Calu3 (cell line): ENCODE data around the gene TBC1D14. TPM values are rescaled to one million over a fixed set of nuclear protein-coding genes. Genes with fewer than 3 reads are reported as not detected.

Experiments used
- BruUV-seq: library from RNA; stranded (reverse); fragments of 400-500 nt; replicated peaks from 2 replicates; lab custom pipeline; 2021; lab: Mats Ljungman, UMichigan
- CTCF ChIA-PET: fragments of 300-600 bp; sonication (Branson Sonifier 250); formaldehyde crosslinking; loops from one replicate; lab custom pipeline; 2022; ENCODE audit warnings: antibody characterized with exemption; lab: Charles Lee
- DNase-seq: peaks from one replicate; pipeline ENCODE4 v3.0.0; 2022
- H3K27ac Mint-ChIP-seq: one replicate; pipeline ENCODE4 v1.8.0; 2022; ENCODE audit warnings: mixed read lengths; ENCODE audit not compliant: unreplicated experiment
- H3K27me3 Mint-ChIP-seq: one replicate; pipeline ENCODE4 v1.8.0; 2022; ENCODE audit warnings: mixed read lengths; ENCODE audit not compliant: unreplicated experiment
- H3K36me3 Mint-ChIP-seq: one replicate; pipeline ENCODE4 v1.8.0; 2022; ENCODE audit warnings: mild to moderate bottlenecking, moderate library complexity, mixed read lengths; ENCODE audit not compliant: insufficient read depth, unreplicated experiment
- H3K4me1 Mint-ChIP-seq: one replicate; pipeline ENCODE4 v1.8.0; 2022; ENCODE audit warnings: mild to moderate bottlenecking, low read depth, mixed read lengths; ENCODE audit not compliant: unreplicated experiment
- H3K4me3 Mint-ChIP-seq: one replicate; pipeline ENCODE4 v1.8.0; 2022; ENCODE audit warnings: mild to moderate bottlenecking, low read depth, moderate library complexity, mixed read lengths; ENCODE audit not compliant: unreplicated experiment
- H3K9me3 Mint-ChIP-seq: one replicate; pipeline ENCODE4 v1.8.0; 2022; ENCODE audit warnings: low read depth, mixed read lengths; ENCODE audit not compliant: unreplicated experiment
- CTCF ChIP-seq: fragments of 200-600 bp; IDR thresholded peaks from one replicate; pipeline ENCODE4 v1.8.0; 2022; ENCODE audit warnings: antibody characterized with exemption; ENCODE audit not compliant: unreplicated experiment
- intact Hi-C: fragments of 100-400 bp; cut with micrococcal nuclease; formaldehyde crosslinking; loops from one replicate; pipeline ENCODE4 v1.10.0; 2022; ENCODE audit not compliant: unreplicated experiment
- total RNA-seq: library from RNA; stranded (reverse); gene quantifications from 2 replicates; pipeline ENCODE4 v1.2.3, GENCODE V29; 2022

The TBC1D14 gene
- total RNA-seq, 1 experiment from 2014 or later: 26.4 TPM

- H3K27ac Mint-ChIP-seq: no peak overlapping the region
- CTCF ChIA-PET: interaction anchor here (0.6 to 2.1 kb wide), 6 partner anchors 13 to 198 kb away, joined by 3 to 20 read pairs (median 3); no protein-coding TSS in a partner anchor
- H3K27me3 Mint-ChIP-seq: no peaks in the 10 kb centered on the region
- intact Hi-C loops: no loop called here
- no peak for TF ChIP-seq CTCF
- no peaks in the 10 kb centered on the region for H3K4me1 Mint-ChIP-seq
- no peak overlapping the region for H3K4me3 Mint-ChIP-seq
- H3K36me3 Mint-ChIP-seq: peaks cover 13% of the 10 kb centered on the region
- BruUV-seq: no TSS peak
- no peak for DNase-seq
- no peaks in the 10 kb centered on the region for H3K9me3 Mint-ChIP-seq
Measured at GRCh38 chr4:6873291-6873690, 36.3 kb upstream of the TBC1D14 start.

GRCh38 chr4:6873792-6874461, 35.7 kb upstream of the TBC1D14 start:
- Mint-ChIP-seq H3K4me3 (no peak overlapping the region), H3K27ac (no peak overlapping the region), H3K27me3 (no peaks in the 10 kb centered on the region), H3K4me1 (no peaks in the 10 kb centered on the region), H3K9me3 (no peaks in the 10 kb centered on the region), H3K36me3 (peaks cover 17% of the 10 kb centered on the region)
- CTCF ChIA-PET: interaction anchor here (0.6 to 2.1 kb wide), 6 partner anchors 12 to 199 kb away, joined by 3 to 20 read pairs (median 4); no protein-coding TSS in a partner anchor
- DNase-seq: peak; percentile 64
- TF ChIP-seq CTCF: peak; percentile 65
- no TSS peak for BruUV-seq
- intact Hi-C loops: loop anchor here (1.0 kb wide), 1 partner anchor 154 kb away; no protein-coding TSS in a partner anchor

DNA sequence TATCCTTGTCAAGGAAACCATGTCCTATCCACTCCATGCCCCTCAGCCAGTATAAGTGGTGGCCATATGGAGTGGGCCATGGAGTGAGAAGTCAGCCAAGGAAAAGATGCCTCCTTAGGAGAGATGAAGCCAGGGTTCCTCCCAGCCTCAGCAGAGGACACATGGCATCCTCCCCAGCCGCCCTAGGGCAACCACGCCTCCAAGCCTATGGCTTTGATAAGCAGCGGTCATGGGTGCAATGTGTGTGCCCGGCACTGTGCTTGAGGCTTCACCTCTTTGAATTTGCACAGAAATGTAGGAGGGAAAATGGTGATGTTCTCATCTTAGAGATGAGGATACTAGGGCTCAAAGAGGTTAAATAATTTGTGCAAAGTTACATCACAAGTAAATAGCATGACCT, 34.6 kb upstream of the TBC1D14 start:
- CTCF ChIA-PET: no interaction called here
- DNase-seq: no peak
- Mint-ChIP-seq H3K4me3 (no peak overlapping the region), H3K9me3 (no peaks in the 10 kb centered on the region), H3K27me3 (no peaks in the 10 kb centered on the region), H3K4me1 (no peaks in the 10 kb centered on the region), H3K36me3 (peaks cover 21% of the 10 kb centered on the region), H3K27ac (no peak overlapping the region)
- TF ChIP-seq CTCF: no peak
- intact Hi-C loops: loop anchor here (1.0 kb wide), 1 partner anchor 155 kb away; no protein-coding TSS in a partner anchor
- BruUV-seq: no TSS peak

- no peak overlapping the region for H3K27ac Mint-ChIP-seq
- CTCF ChIA-PET: no interaction called here
- no peaks in the 10 kb centered on the region for H3K9me3 Mint-ChIP-seq
- intact Hi-C loops: no loop called here
- DNase-seq: no peak
- peaks cover 23% of the 10 kb centered on the region for H3K36me3 Mint-ChIP-seq
- H3K4me1 Mint-ChIP-seq: no peaks in the 10 kb centered on the region
- TF ChIP-seq CTCF: no peak
- BruUV-seq: no TSS peak
- no peaks in the 10 kb centered on the region for H3K27me3 Mint-ChIP-seq
- no peak overlapping the region for H3K4me3 Mint-ChIP-seq
Measured at GRCh38 chr4:6875431-6875831, 34.2 kb upstream of the TBC1D14 start.
